ENCODE measurements around the gene NUDT15.
"Not testable (repeated sequence)": the region's sequence is repeated elsewhere in the genome, so short reads cannot be mapped to it uniquely, and the experiment has no call there.

NUDT15 gene

GRCh38 chr13:48042894-48043293 lies 5.4 kb downstream of the NUDT15 start:
- DNase-seq (ENCODE audit: low read depth in 1 of 2, low spot score in 1 of 2): no peak

- no peak for DNase-seq (ENCODE audit: low read depth in 1 of 2, low spot score in 1 of 2)
These were observed 6.4 kb downstream of the NUDT15 start for GRCh38 chr13:48043789-48044503.

- no peak for DNase-seq (ENCODE audit: low read depth in 1 of 2, low spot score in 1 of 2)
These were observed 13.0 kb downstream of the NUDT15 start for GRCh38 chr13:48050550-48050949.

- DNase-seq (ENCODE audit: low read depth in 1 of 2, low spot score in 1 of 2): no peak
These were observed 17.1 kb downstream of the NUDT15 start for GRCh38 chr13:48054601-48055000.

- no peak for DNase-seq (ENCODE audit: low read depth in 1 of 2, low spot score in 1 of 2)
These were observed 18.2 kb downstream of the NUDT15 start for GRCh38 chr13:48055712-48056111.

- DNase-seq (ENCODE audit: low read depth in 1 of 2, low spot score in 1 of 2): not testable (repeated sequence)
These were observed 21.0 kb downstream of the NUDT15 start for GRCh38 chr13:48058536-48058935.

- DNase-seq (ENCODE audit: low read depth in 1 of 2, low spot score in 1 of 2): not testable (repeated sequence)
These were observed 22.4 kb downstream of the NUDT15 start for GRCh38 chr13:48059951-48060350.

GRCh38 chr13:48066310-48066989 lies 28.9 kb downstream of the NUDT15 start:
- DNase-seq (ENCODE audit: low read depth in 1 of 2, low spot score in 1 of 2): no peak

GRCh38 chr13:48068036-48068435 lies 30.5 kb downstream of the NUDT15 start:
- no peak for DNase-seq (ENCODE audit: low read depth in 1 of 2, low spot score in 1 of 2)

GRCh38 chr13:48068952-48069351 lies 31.4 kb downstream of the NUDT15 start:
- DNase-seq (ENCODE audit: low read depth in 1 of 2, low spot score in 1 of 2): no peak

GRCh38 chr13:48069573-48069972 lies 32.0 kb downstream of the NUDT15 start:
- DNase-seq (ENCODE audit: low read depth in 1 of 2, low spot score in 1 of 2): no peak

GRCh38 chr13:48070942-48071341 lies 33.4 kb downstream of the NUDT15 start:
- DNase-seq (ENCODE audit: low read depth in 1 of 2, low spot score in 1 of 2): no peak

- no peak for DNase-seq (ENCODE audit: low read depth in 1 of 2, low spot score in 1 of 2)
These were observed 34.8 kb downstream of the NUDT15 start for GRCh38 chr13:48072304-48072703.

GRCh38 chr13:48072787-48073186 lies 35.3 kb downstream of the NUDT15 start:
- DNase-seq (ENCODE audit: low read depth in 1 of 2, low spot score in 1 of 2): no peak

- no peak for DNase-seq (ENCODE audit: low read depth in 1 of 2, low spot score in 1 of 2)
These were observed 36.5 kb downstream of the NUDT15 start for GRCh38 chr13:48074006-48074405.

- no peak for DNase-seq (ENCODE audit: low read depth in 1 of 2, low spot score in 1 of 2)
These were observed 40.7 kb downstream of the NUDT15 start for GRCh38 chr13:48078251-48078656.

- no peak for DNase-seq (ENCODE audit: low read depth in 1 of 2, low spot score in 1 of 2)
These were observed 44.2 kb downstream of the NUDT15 start for GRCh38 chr13:48081739-48082138.

- DNase-seq (ENCODE audit: low read depth in 1 of 2, low spot score in 1 of 2): no peak
These were observed 48.7 kb downstream of the NUDT15 start for GRCh38 chr13:48086272-48086671.

- DNase-seq (ENCODE audit: low read depth in 1 of 2, low spot score in 1 of 2): no peak
These were observed 56.1 kb downstream of the NUDT15 start for GRCh38 chr13:48093588-48093987.

GRCh38 chr13:48094404-48094780 lies 56.9 kb downstream of the NUDT15 start:
- DNase-seq (ENCODE audit: low read depth in 1 of 2, low spot score in 1 of 2): no peak

GRCh38 chr13:48094781-48095502 lies 57.4 kb downstream of the NUDT15 start, which contains the start of gene MED4:
MED4 (minus strand) TSS chr13:48095104; CDS start chr13:48095078, 26 bp downstream.
- peak; percentile 95 to 99 for DNase-seq (ENCODE audit: low read depth in 1 of 2, low spot score in 1 of 2)

GRCh38 chr13:48096670-48097069 lies 59.1 kb downstream of the NUDT15 start:
- no peak for DNase-seq (ENCODE audit: low read depth in 1 of 2, low spot score in 1 of 2)

Data from activated CD4-positive, alpha-beta T cell treated with anti-CD3 and anti-CD28 coated beads, Interleukin-2, amount 50 U/mL, for 24 hours (primary cell).